Activated CD4-positive, alpha-beta T cell treated with anti-CD3 and anti-CD28 coated beads for 4 hours (primary cell): Measurements from ENCODE around the gene GTF2H3.
"Not testable (repeated sequence)": the region's sequence is repeated elsewhere in the genome, so short reads cannot be mapped to it uniquely, and the experiment has no call there.

Experiments used
- DNase-seq, 2 donors: peaks; one replicate each; pipeline ENCODE4 v3.0.0-alpha.2; 2020

GTF2H3 gene

DNA sequence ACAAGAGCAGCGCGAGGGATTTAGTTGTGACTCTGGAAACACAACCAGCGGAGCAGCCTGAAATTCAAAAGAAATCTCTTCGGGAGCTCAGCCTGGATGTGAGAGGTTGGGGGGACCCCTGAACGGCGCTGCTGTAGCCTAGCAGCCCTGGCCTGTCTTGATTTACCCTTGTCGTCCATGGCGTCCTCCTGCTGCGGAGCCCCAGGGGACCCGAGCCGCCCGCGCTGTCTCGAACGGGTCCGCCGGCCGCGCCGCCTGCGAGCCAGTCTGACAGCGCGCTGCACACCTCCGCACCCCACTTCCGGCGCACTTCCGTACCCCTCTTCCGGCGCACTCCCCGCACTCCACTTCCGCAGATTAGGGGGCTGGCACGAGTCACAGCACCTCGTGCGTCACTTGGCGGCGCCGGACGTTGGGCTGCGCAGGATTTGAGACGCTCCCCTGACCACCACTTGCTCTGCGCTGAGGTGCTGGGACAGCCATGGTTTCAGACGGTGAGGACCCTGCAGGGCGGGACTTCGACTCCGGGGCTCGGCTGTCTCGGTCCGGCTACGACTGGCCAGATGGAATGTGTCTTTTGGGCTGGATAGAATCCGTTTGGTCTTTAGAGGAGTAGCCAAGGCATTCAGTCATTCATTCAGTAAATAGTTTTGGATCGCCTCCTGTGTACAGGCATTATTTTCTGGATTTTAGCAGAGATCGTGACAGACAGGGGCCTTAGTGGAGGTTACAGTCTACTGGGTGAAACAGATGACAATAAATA, at the start of gene GTF2H3, which contains the start of gene EIF2B1:
GTF2H3 (plus strand) TSS at position 451 of the 763 bp plus-strand sequence; CDS start at position 482, 31 bp downstream.
EIF2B1 (minus strand) TSS at position 308 of the 763 bp plus-strand sequence; CDS start at position 179, 129 bp downstream.
- DNase-seq = peak; percentile 94 to 95

DNA sequence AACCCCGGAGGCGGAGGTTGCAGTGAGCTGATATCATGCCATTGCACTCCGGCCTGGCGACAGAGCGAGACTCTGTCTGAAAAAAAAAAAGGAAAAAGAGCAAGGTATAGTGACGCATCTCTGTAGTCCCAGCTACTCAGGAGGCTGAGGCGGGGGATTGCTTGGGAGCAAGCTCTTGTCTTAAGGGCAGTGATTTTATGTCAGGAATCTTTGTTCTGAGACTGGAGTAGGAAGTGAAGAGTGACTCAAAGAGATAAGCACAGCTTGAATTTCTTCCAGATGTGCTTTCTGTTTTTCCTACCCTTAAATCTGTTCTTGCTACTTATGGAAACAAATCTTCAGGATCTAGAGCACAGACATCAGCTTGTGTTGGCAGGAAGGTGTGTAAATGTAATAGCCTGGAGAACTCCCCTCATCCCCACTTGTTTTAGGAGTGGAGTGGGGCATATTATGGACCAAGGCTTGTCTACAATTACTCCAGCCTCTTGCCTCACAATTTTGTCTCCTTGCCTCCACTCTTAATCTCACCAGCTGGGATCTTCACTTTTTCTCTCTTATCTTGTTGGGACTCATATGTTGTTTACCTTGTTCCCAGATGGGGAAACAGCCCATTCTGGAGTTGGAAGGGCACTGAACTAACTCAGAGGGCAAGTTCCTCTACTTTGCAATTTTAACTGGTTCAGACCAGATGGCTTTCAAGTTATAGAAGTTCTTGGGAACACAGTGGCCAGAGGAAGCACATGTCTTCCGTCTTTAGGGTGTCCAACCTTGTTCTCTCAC, 41.7 kb upstream of the GTF2H3 start:
- no peak for DNase-seq

DNA sequence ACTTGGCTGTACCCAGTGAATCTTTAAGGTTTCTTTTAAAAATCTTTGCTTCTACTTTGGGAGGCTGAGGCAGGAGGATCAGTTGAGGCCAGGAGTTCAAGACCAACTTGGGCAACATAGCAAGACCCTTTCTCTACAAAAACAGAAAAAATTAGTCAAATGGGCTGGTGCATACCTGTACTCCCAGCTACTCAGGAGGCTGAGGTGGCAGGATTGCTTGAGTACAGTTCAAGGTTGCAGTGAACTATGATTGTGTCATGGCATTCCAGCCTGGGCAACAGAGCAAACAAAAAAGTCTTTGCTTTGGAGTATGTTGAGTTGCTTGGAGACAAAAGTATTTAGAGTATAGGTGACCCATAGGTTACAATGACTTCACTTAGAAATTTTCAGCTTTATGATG, 37.9 kb upstream of the GTF2H3 start:
- DNase-seq = no peak

DNA sequence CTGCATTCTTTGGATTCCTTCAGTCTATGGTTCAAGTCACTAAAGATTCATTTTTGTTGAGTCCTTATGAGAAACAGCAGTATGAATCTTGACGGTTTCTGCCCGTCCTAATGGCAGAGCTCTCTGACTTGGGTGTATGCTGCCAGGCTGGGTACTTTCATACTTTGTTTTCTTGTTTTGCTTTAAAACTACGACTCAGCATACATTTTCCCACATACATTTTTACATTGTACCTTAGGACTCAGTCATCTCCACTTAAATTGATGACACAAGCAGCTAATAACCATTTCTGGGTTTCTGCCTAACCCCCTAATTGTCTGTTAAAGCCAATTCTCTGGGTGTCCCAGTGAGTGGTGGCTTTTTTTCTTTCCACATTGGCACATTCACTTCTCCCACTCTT, 36.5 kb upstream of the GTF2H3 start:
- no peak for DNase-seq

- no peak for DNase-seq
Measured at GRCh38 chr12:123598522-123598921, 35.1 kb upstream of the GTF2H3 start.

GRCh38 chr12:123599310-123599709, 34.3 kb upstream of the GTF2H3 start:
- DNase-seq = no peak

DNA sequence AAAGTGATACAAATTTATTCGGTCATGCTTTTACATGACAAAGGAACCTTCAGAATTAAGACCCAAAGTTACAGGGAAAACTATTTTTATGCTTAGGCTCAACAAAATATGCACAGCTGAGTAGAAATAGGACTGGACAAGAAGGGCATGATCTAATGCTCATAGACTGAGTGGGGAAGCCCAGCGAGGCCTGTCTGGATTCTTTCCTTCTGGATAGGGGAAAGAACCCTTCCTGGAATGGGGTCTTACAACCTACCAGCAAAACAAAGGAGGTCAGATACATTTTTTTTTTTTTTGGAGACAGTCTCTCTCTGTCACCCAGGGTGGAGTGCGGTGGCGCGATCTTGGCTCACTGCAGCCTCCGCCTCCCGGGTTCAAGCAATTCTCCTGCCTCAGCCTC, 33.9 kb upstream of the GTF2H3 start:
- no peak for DNase-seq

GRCh38 chr12:123601602-123602489, 31.8 kb upstream of the GTF2H3 start, which contains the start of gene DDX55:
DDX55 (plus strand) TSS chr12:123602099; CDS start chr12:123602149, 50 bp downstream.
- peak; percentile 81 for DNase-seq

GRCh38 chr12:123602651-123603195, 30.9 kb upstream of the GTF2H3 start:
- DNase-seq = no peak

- not testable (repeated sequence) for DNase-seq
Measured at GRCh38 chr12:123603495-123603894, 30.1 kb upstream of the GTF2H3 start.

- no peak for DNase-seq
Measured at GRCh38 chr12:123607756-123608155, 25.9 kb upstream of the GTF2H3 start.

- no peak for DNase-seq
Measured at GRCh38 chr12:123608182-123608581, 25.4 kb upstream of the GTF2H3 start.

DNA sequence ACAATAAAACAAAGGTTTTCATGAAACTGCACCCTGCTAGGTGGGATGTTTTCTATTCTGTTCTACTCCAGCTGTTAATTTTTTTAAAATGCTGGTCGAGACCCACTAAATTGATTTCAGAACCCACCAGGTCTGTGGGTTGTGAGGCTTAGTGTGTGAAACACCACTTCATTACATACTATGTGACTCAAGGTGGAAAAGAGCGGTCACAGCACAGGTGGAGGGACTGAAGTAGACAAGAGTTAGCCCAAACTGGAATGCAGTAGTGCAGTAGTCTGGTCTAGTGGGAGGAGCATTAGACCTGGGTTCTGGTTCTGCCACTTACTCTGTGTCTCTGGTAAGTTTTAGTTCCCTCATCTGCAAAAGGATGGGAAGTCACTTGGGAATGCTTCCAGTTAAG, 19.5 kb upstream of the GTF2H3 start:
- DNase-seq = no peak

GRCh38 chr12:123614531-123614930, 19.1 kb upstream of the GTF2H3 start:
- DNase-seq = no peak

- no peak for DNase-seq
Measured at GRCh38 chr12:123617144-123617543, 16.5 kb upstream of the GTF2H3 start.

DNA sequence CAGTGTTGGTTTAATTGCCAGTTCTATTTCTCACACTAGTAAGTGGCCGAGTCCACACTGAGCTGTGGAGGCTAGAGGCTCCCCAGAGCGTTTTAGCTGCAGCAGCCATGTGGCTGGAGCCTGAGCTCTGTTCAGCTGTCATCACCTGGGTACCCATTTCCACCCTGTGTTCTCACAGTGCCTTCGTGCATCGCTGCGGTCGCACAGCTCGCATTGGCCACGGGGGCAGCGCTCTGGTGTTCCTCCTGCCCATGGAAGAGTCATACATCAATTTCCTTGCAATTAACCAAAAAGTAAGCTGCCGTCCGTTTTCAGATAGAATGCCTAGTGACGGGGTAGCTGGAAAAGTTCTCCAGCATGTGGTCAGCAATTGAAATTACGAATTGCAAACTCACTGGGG, 16.0 kb upstream of the GTF2H3 start:
- no peak for DNase-seq

GRCh38 chr12:123621101-123621500, 12.5 kb upstream of the GTF2H3 start:
- DNase-seq = no peak

- DNase-seq = no peak
Measured at GRCh38 chr12:123621619-123622530, 11.8 kb upstream of the GTF2H3 start.

- no peak for DNase-seq
Measured at GRCh38 chr12:123634142-123634561, 523 bp downstream of the GTF2H3 start.

GRCh38 chr12:123643911-123644310, 10.3 kb downstream of the GTF2H3 start:
- DNase-seq = no peak

DNA sequence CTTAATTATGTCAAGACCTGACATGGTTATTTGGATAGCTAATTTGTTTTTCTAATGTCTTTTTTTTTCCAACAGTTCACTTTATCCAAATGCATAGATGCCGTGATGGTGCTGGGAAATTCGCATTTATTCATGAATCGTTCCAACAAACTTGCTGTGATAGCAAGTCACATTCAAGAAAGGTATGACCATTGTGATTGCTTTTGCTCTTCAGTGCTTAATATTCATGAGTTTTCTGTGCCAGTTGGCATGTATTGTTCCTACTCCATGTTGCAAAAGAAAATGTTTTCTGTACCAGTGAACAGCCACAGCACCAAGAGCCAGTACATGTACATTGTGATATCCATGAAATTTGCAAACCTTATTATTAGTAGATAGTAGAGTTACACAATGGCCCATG, 11.8 kb downstream of the GTF2H3 start:
- DNase-seq = no peak
